ENCODE results near the gene FCRL6. TPM values are rescaled to one million over a fixed set of nuclear protein-coding genes. Genes with fewer than 3 reads are reported as not detected.

The FCRL6 gene
- total RNA-seq, 1 donor from 2014 or later = not detected

GRCh38 chr1:159861218-159861617, 59.1 kb downstream of the FCRL6 start:
- Histone ChIP-seq H3K27me3 (ENCODE audit: insufficient read depth, low read length) (no peaks in the 10 kb centered on the region), H3K36me3 (ENCODE audit: insufficient read depth, low read length) (no peaks in the 10 kb centered on the region), H2AFZ (ENCODE audit: low read depth, low read length) (no peak overlapping the region), H3K4me2 (ENCODE audit: low read length) (no peak overlapping the region), H3K4me1 (ENCODE audit: insufficient read depth, low read length) (peaks cover 7% of the 10 kb centered on the region), H3K27ac (ENCODE audit: low read depth, low read length) (no peak overlapping the region), H3K9me3 (ENCODE audit: insufficient read depth, low read depth, low read length) (no peaks in the 10 kb centered on the region), H4K20me1 (ENCODE audit: insufficient read depth, low read length) (no peaks in the 10 kb centered on the region), H3K9ac (ENCODE audit: low read length) (no peak overlapping the region), H3K4me3 (ENCODE audit: insufficient read depth, low read depth, low read length) (no peak overlapping the region), H3K79me2 (ENCODE audit: insufficient read depth, low read length) (no peaks in the 10 kb centered on the region)
- no peaks in the 10 kb centered on the region for H3K36me3 Mint-ChIP-seq (ENCODE audit: low read depth, unreplicated experiment)
- H3K27ac Mint-ChIP-seq (ENCODE audit: unreplicated experiment) = no peak overlapping the region
- peaks cover 35% of the 10 kb centered on the region for H3K27me3 Mint-ChIP-seq (ENCODE audit: low read depth, unreplicated experiment)
- DNase-seq (ENCODE audit: low read depth) (no peak), FAIRE-seq (no peak)
- peaks cover 14% of the 10 kb centered on the region for H3K4me1 Mint-ChIP-seq (ENCODE audit: low read depth, unreplicated experiment)
- H3K9me3 Mint-ChIP-seq (ENCODE audit: unreplicated experiment) = no peaks in the 10 kb centered on the region
- H3K4me3 Mint-ChIP-seq (ENCODE audit: unreplicated experiment) = no peak overlapping the region
- TF ChIP-seq, protein P1, sequence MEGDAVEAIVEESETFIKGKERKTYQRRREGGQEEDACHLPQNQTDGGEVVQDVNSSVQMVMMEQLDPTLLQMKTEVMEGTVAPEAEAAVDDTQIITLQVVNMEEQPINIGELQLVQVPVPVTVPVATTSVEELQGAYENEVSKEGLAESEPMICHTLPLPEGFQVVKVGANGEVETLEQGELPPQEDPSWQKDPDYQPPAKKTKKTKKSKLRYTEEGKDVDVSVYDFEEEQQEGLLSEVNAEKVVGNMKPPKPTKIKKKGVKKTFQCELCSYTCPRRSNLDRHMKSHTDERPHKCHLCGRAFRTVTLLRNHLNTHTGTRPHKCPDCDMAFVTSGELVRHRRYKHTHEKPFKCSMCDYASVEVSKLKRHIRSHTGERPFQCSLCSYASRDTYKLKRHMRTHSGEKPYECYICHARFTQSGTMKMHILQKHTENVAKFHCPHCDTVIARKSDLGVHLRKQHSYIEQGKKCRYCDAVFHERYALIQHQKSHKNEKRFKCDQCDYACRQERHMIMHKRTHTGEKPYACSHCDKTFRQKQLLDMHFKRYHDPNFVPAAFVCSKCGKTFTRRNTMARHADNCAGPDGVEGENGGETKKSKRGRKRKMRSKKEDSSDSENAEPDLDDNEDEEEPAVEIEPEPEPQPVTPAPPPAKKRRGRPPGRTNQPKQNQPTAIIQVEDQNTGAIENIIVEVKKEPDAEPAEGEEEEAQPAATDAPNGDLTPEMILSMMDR (IDR thresholded peaks at IDR 0.05; ENCODE audit: insufficient read depth, low read depth, low read length) = no peak
- no peak for TF ChIP-seq EZH2 (IDR thresholded peaks at IDR 0.05; ENCODE audit: insufficient read depth, low read length)

- FAIRE-seq (no peak), DNase-seq (ENCODE audit: low read depth) (no peak)
- TF ChIP-seq, protein P1 (IDR thresholded peaks at IDR 0.05; ENCODE audit: insufficient read depth, low read depth, low read length) = no peak
- no peak for TF ChIP-seq EZH2 (IDR thresholded peaks at IDR 0.05; ENCODE audit: insufficient read depth, low read length)
- Histone ChIP-seq H3K9ac (ENCODE audit: low read length) (no peak overlapping the region), H3K9me3 (ENCODE audit: insufficient read depth, low read depth, low read length) (no peaks in the 10 kb centered on the region), H3K27me3 (ENCODE audit: insufficient read depth, low read length) (no peaks in the 10 kb centered on the region), H2AFZ (ENCODE audit: low read depth, low read length) (no peak overlapping the region), H3K79me2 (ENCODE audit: insufficient read depth, low read length) (no peaks in the 10 kb centered on the region), H3K4me2 (ENCODE audit: low read length) (no peak overlapping the region), H4K20me1 (ENCODE audit: insufficient read depth, low read length) (no peaks in the 10 kb centered on the region), H3K4me3 (ENCODE audit: insufficient read depth, low read depth, low read length) (no peak overlapping the region), H3K27ac (ENCODE audit: low read depth, low read length) (no peak overlapping the region), H3K36me3 (ENCODE audit: insufficient read depth, low read length) (no peaks in the 10 kb centered on the region), H3K4me1 (ENCODE audit: insufficient read depth, low read length) (no peaks in the 10 kb centered on the region)
- peaks cover 2% of the 10 kb centered on the region for H3K9me3 Mint-ChIP-seq (ENCODE audit: unreplicated experiment)
- peaks cover 22% of the 10 kb centered on the region for H3K4me1 Mint-ChIP-seq (ENCODE audit: low read depth, unreplicated experiment)
- H3K4me3 Mint-ChIP-seq (ENCODE audit: unreplicated experiment) = no peak overlapping the region
- H3K27ac Mint-ChIP-seq (ENCODE audit: unreplicated experiment) = no peak overlapping the region
- H3K36me3 Mint-ChIP-seq (ENCODE audit: low read depth, unreplicated experiment) = no peaks in the 10 kb centered on the region
- H3K27me3 Mint-ChIP-seq (ENCODE audit: low read depth, unreplicated experiment) = peaks cover 32% of the 10 kb centered on the region
These were observed 59.9 kb downstream of the FCRL6 start for GRCh38 chr1:159862031-159862430.

DNA sequence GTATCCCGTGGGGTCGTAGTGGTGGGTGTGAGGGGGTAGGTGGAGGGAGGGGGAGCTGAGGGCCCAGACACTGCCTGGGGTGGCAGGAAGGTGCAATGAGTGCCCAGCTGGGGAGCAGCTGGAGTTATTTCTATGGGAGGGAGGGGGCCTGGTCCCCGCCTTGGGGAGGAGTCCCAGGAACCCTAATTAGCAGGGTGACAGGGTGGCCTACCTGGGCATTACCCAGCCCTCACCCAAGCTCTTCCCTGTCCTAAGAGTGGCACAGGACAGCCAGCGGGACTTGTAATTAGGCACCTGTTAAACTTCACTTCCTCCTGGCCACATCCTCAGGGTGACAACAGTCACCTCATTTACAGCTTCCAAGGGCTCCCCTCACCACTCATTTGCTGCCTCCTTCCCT, 60.4 kb downstream of the FCRL6 start, which contains the start of gene VSIG8:
VSIG8 (minus strand) TSS at position 101 of the 400 bp plus-strand sequence. CDS start 136 bp downstream, outside the sequence.
- Mint-ChIP-seq H3K9me3 (ENCODE audit: unreplicated experiment) (peaks cover 2% of the 10 kb centered on the region), H3K4me1 (ENCODE audit: low read depth, unreplicated experiment) (peaks cover 27% of the 10 kb centered on the region), H3K27ac (ENCODE audit: unreplicated experiment) (no peak within 1 kb of the TSS), H3K27me3 (ENCODE audit: low read depth, unreplicated experiment) (peaks cover 32% of the 10 kb centered on the region), H3K4me3 (ENCODE audit: unreplicated experiment) (no peak within 1 kb of the TSS), H3K36me3 (ENCODE audit: low read depth, unreplicated experiment) (no peaks in the 10 kb centered on the region)
- H3K9ac ChIP-seq (ENCODE audit: low read length) = no peak within 1 kb of the TSS
- no peaks in the 10 kb centered on the region for H3K36me3 ChIP-seq (ENCODE audit: insufficient read depth, low read length)
- no peaks in the 10 kb centered on the region for H3K27me3 ChIP-seq (ENCODE audit: insufficient read depth, low read length)
- H2AFZ ChIP-seq (ENCODE audit: low read depth, low read length) = no peak within 1 kb of the TSS
- H3K79me2 ChIP-seq (ENCODE audit: insufficient read depth, low read length) = no peaks in the 10 kb centered on the region
- no peak for FAIRE-seq
- DNase-seq (ENCODE audit: low read depth) = no peak
- H3K4me1 ChIP-seq (ENCODE audit: insufficient read depth, low read length) = no peaks in the 10 kb centered on the region
- no peak within 1 kb of the TSS for H3K27ac ChIP-seq (ENCODE audit: low read depth, low read length)
- no peak for TF ChIP-seq EZH2 (IDR thresholded peaks at IDR 0.05; ENCODE audit: insufficient read depth, low read length)
- TF ChIP-seq, protein P1 (IDR thresholded peaks at IDR 0.05; ENCODE audit: insufficient read depth, low read depth, low read length) = no peak
- H3K4me3 ChIP-seq (ENCODE audit: insufficient read depth, low read depth, low read length) = no peak within 1 kb of the TSS
- no peaks in the 10 kb centered on the region for H3K9me3 ChIP-seq (ENCODE audit: insufficient read depth, low read depth, low read length)
- no peak within 1 kb of the TSS for H3K4me2 ChIP-seq (ENCODE audit: low read length)
- H4K20me1 ChIP-seq (ENCODE audit: insufficient read depth, low read length) = no peaks in the 10 kb centered on the region

Measured in astrocyte (in vitro differentiated cells and primary cell).